Vagina (tissue), 2 donors: ENCODE measurements around the gene ARHGEF28. TPM values are rescaled to one million over a fixed set of nuclear protein-coding genes. Genes with fewer than 3 reads are reported as not detected.

Experiments
- DNase-seq, 2 donors: peaks; one replicate each; pipeline ENCODE4 v3.0.0-alpha.2; 2017; ENCODE audit errors: extremely low spot score in 2 of 2
- H3K27ac ChIP-seq: fragments of 200-600 bp; sonication (generic); one replicate; pipeline ENCODE4 v1.5.1; 2019
- H3K27me3 ChIP-seq: fragments of 200-600 bp; sonication (generic); one replicate; pipeline ENCODE4 v1.5.1; 2019
- H3K36me3 ChIP-seq, 2 donors: fragments of 200-600 bp; sonication (generic); one replicate each; pipeline ENCODE4 v1.5.1; 2017 to 2019
- H3K4me1 ChIP-seq: fragments of 200-600 bp; sonication (generic); one replicate; pipeline ENCODE4 v1.5.1; 2019
- H3K4me3 ChIP-seq, 2 donors: fragments of 200-600 bp; sonication (generic); 1 replicate in 1 of 2; 2 replicates in 1 of 2; pipeline ENCODE4 v1.5.1; 2016 to 2019
- H3K9me3 ChIP-seq: fragments of 200-600 bp; sonication (generic); one replicate; pipeline ENCODE4 v1.5.1; 2019
- CTCF ChIP-seq, 3 experiments: fragments of 450-650 bp in 2 of 3; fragments of 200-600 bp in 1 of 3; sonication (generic) in 1 of 3; IDR thresholded peaks; one replicate each; pipeline ENCODE4 v1.5.1; 2017 to 2019; ENCODE audit warnings: antibody characterized with exemption in 3 of 3, mild to moderate bottlenecking in 2 of 3, moderate library complexity in 2 of 3
- POLR2A ChIP-seq, 2 donors: fragments of 450-650 bp; IDR thresholded peaks; one replicate each; pipeline ENCODE4 v1.6.1; 2017; ENCODE audit warnings: antibody characterized with exemption in 2 of 2, mild to moderate bottlenecking in 2 of 2, moderate library complexity in 2 of 2
- POLR2AphosphoS5 ChIP-seq, 2 donors: sonication (generic); formaldehyde crosslinking; IDR thresholded peaks; one replicate each; pipeline ENCODE4 v1.9.0; 2017; ENCODE audit warnings: antibody characterized with exemption in 2 of 2, mild to moderate bottlenecking in 2 of 2, low read depth in 1 of 2; ENCODE audit not compliant: insufficient read depth in 1 of 2
- intact Hi-C: fragments of 100-400 bp; cut with DNase I; formaldehyde crosslinking; loops from one replicate; pipeline ENCODE4 v1.15.1; 2023
- total RNA-seq: library from RNA; depleted of rRNA; stranded (reverse); fragments of >200 nt; gene quantifications from one replicate; pipeline ENCODE4 v1.2.3, GENCODE V29; 2016

The ARHGEF28 gene
- total RNA-seq, 1 donor from 2014 or later = 41.0 TPM

GRCh38 chr5:73599380-73599779, 26.6 kb upstream of the ARHGEF28 start:
- no peaks in the 10 kb centered on the region for H3K36me3 ChIP-seq
- intact Hi-C loops = no loop called here
- TF ChIP-seq POLR2A (IDR thresholded peaks at IDR 0.05) (no peak), CTCF (IDR thresholded peaks at IDR 0.05) (no peak), POLR2AphosphoS5 (IDR thresholded peaks at IDR 0.05; ENCODE audit: insufficient read depth in 1 of 2, low read depth in 1 of 2) (no peak)
- H3K4me1 ChIP-seq = no peaks in the 10 kb centered on the region
- H3K27ac ChIP-seq = no peak overlapping the region
- DNase-seq = no peak
- no peaks in the 10 kb centered on the region for H3K9me3 ChIP-seq
- no peaks in the 10 kb centered on the region for H3K27me3 ChIP-seq
- H3K4me3 ChIP-seq = no peak overlapping the region

GRCh38 chr5:73603998-73604397, 22.0 kb upstream of the ARHGEF28 start:
- intact Hi-C loops = no loop called here
- H3K4me1 ChIP-seq = no peaks in the 10 kb centered on the region
- no peaks in the 10 kb centered on the region for H3K9me3 ChIP-seq
- TF ChIP-seq POLR2AphosphoS5 (IDR thresholded peaks at IDR 0.05; ENCODE audit: insufficient read depth in 1 of 2, low read depth in 1 of 2) = no peak
- TF ChIP-seq CTCF (IDR thresholded peaks at IDR 0.05) = no peak
- no peak for TF ChIP-seq POLR2A (IDR thresholded peaks at IDR 0.05)
- no peak overlapping the region for H3K27ac ChIP-seq
- H3K36me3 ChIP-seq = no peaks in the 10 kb centered on the region
- H3K27me3 ChIP-seq = no peaks in the 10 kb centered on the region
- DNase-seq = no peak
- H3K4me3 ChIP-seq = no peak overlapping the region

GRCh38 chr5:73605223-73606087, 20.5 kb upstream of the ARHGEF28 start:
- H3K9me3 ChIP-seq = no peaks in the 10 kb centered on the region
- no peaks in the 10 kb centered on the region for H3K4me1 ChIP-seq
- no peaks in the 10 kb centered on the region for H3K36me3 ChIP-seq
- intact Hi-C loops = no loop called here
- no peak for DNase-seq
- H3K27me3 ChIP-seq = no peaks in the 10 kb centered on the region
- H3K27ac ChIP-seq = no peak overlapping the region
- no peak for TF ChIP-seq POLR2A (IDR thresholded peaks at IDR 0.05)
- no peak for TF ChIP-seq CTCF (IDR thresholded peaks at IDR 0.05)
- no peak overlapping the region for H3K4me3 ChIP-seq

- H3K27ac ChIP-seq = no peak overlapping the region
- TF ChIP-seq CTCF (IDR thresholded peaks at IDR 0.05) (no peak), POLR2AphosphoS5 (IDR thresholded peaks at IDR 0.05; ENCODE audit: insufficient read depth in 1 of 2, low read depth in 1 of 2) (no peak), POLR2A (IDR thresholded peaks at IDR 0.05) (no peak)
- no peak overlapping the region for H3K4me3 ChIP-seq
- no peaks in the 10 kb centered on the region for H3K9me3 ChIP-seq
- H3K27me3 ChIP-seq = no peaks in the 10 kb centered on the region
- DNase-seq = no peak
- no peaks in the 10 kb centered on the region for H3K4me1 ChIP-seq
- intact Hi-C loops = no loop called here
- no peaks in the 10 kb centered on the region for H3K36me3 ChIP-seq
Observed at GRCh38 chr5:73606206-73606753, 19.7 kb upstream of the ARHGEF28 start.

- Histone ChIP-seq H3K36me3 (no peaks in the 10 kb centered on the region), H3K9me3 (no peaks in the 10 kb centered on the region), H3K4me1 (no peaks in the 10 kb centered on the region), H3K27me3 (no peaks in the 10 kb centered on the region), H3K4me3 (no peak overlapping the region), H3K27ac (no peak overlapping the region)
- DNase-seq = no peak
- intact Hi-C loops = no loop called here
- no peak for TF ChIP-seq POLR2AphosphoS5 (IDR thresholded peaks at IDR 0.05; ENCODE audit: insufficient read depth in 1 of 2, low read depth in 1 of 2)
- no peak for TF ChIP-seq POLR2A (IDR thresholded peaks at IDR 0.05)
- no peak for TF ChIP-seq CTCF (IDR thresholded peaks at IDR 0.05)
Observed at GRCh38 chr5:73607228-73607627, 18.8 kb upstream of the ARHGEF28 start.
